ENCODE data around the gene IL25.
"Not testable (repeated sequence)": the region's sequence is repeated elsewhere in the genome, so short reads cannot be mapped to it uniquely, and the experiment has no call there.

The IL25 gene

DNA sequence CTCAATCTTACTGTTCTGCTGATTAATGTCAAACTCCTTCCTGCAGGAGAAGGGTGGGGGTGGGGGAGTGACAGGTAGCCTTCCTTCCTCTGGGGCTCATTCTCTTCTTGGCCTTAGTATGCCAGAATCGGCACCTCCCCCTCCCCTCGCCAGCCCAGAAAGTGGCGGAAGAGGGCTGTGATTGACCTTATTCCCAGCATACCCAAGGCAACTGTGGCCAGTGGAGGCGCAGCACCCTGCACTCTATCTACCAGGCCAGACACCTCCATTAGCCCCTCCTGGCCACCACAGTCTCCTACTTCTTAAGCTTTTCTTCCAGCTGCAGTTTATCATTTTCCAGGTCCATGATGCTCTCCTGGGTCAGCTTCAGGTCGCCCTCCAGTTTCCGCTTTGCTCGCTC is 20.0 kb downstream of the IL25 start:
- DNase-seq = no peak

DNA sequence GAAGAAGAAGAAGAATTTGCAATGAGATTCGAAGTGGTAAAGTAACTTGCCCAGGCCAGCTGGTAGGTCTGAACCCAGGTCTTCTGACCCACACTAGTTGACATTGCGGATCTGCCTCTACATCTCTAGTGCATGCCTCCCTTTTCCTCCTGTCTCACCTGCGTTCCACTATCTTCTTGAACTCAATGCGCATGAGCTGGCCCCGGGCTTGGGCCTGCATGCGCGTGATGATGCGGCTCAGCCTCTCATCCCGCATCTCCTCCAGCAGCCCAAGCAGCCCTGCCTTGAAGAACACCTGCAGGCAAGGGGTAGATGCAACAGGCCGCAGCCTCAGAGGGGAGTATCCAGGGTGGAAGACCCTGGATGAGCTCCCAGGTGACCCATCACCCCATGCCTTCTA is 23.5 kb downstream of the IL25 start:
- no peak for DNase-seq

DNA sequence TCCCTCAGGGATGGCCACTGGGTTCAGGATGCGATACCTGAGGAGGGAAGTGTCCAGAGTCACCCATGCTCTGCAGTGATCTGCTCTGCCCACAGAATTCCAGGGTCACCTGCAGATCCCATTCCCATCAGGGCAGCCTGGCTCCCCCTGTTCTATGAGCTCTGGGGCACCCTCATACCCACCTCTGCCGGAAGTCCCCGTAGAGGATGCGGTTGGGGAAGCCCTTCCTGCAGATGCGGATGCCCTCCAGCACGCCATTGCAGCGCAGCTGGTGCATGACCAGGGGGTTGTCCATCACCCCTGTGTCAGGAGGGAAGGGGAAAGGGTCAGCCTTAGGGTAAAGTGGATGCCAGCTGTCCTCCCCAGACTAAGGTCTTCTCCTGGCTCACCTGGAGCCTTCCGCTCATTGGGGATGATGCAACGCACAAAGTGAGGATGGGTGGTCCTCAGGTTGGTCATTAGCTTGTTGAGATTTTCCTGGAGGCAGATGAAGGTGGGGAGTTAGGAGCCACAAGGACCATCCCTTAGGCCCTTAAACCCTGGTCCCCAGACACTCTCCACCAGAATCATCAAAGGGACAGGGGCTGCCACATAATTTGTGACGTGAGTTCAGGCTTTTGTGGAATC is 24.3 kb downstream of the IL25 start:
- no peak for DNase-seq

DNA sequence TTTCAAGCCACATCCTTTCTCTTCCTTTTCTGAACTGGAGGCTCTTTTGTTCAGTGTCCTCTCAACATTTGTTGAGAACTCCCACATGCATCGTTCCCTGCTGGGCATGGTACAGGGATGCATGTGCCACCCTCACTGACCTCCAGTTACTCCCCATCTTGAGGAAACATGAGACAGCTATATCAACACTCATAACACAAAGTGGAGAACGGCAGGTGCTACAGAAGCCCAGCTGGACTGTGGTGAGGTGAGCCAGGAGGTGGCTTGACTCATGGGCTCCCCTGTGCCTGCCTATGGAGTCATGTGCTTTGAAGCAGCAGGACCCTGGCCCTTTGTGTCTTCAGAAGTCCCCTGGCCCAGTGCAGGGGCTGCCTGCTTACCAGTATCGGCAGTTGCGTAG is 25.7 kb downstream of the IL25 start:
- no peak for DNase-seq

DNA sequence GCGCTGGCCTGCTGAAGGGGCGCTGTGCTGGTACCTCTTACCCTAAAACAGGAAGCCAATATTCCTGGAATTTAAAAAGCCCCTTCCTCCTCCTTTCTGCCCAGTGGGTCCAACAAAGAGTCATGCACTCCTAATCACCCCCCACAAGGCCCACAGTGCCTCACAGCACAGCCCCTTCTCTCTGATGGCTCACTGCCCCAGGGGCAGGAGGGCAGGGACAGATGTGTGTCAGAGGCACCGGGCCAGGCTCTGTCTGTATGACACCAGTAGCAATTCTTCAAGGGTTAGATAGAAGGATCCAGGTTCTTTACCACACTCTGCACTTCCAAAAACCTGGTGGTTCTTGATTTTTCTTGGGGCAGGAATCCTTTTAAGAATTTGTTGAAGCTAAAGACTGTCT is 26.5 kb downstream of the IL25 start:
- DNase-seq = no peak

DNA sequence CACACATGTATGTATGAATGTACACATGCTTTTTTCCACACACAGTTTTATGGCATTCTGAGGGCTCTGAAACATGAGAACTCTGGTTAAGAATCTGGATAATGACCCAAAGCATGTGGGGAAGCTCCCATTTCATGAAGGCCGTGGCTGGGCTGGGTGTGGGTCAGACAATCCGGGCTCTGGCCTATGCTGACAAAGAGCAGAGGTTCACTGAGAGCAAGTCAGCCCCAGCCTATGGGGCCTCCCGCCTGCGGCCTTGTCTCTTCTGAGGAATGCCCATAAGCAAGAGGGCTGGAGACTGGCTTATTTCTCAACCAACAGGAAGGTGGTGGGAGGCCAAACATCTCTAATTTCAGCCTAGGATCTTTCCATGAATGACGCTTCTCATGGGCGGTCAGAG is 27.0 kb downstream of the IL25 start:
- no peak for DNase-seq

DNA sequence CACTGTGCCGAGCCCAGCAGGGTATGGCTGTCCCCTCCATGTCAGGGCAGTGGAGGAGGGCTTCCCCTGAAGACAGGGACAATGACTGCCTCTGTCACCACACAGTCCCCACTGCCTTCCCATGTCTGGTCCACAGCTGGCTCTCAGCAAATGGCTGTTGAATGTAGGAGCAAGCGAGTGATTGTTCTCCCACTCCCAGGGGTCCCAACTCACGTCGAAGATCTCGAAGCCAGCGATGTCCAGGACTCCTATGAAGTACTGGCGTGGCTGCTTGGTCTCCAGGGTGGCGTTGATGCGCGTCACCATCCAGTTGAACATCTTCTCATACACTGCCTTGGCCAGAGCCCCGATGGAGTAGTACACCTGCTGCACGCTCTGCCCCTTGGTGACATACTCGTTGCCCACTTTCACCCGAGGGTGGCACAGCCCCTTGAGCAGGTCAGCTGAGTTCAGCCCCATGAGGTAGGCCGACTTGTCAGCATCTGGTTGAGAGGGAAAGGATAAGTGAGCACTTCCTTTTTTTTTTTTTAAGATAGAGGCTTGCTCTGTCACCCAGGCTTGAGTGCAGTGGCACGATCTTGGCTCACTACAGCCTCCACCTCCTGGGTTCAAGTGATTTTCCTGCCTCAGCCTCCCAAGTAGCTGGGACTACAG is 28.0 kb downstream of the IL25 start:
- DNase-seq = not testable (repeated sequence)

DNA sequence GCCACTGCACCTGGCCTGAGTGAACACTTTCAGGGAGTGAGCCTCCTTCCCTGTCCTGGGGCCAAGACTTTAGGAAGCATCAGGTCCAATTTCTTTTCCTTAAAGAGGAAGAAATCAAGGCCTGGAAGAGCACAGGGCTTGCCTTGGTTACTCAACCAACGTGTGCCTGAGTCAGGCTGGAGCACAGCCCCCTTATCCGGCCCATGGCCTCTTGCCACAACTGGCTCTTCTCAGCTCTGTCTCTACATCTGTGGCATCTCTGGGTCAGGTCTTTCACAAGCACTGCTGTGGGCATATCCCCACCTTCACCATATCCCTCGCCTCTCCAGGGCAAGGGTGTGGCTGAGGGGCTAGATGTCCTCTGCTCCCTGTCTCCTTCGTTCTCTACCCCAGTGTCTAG is 28.7 kb downstream of the IL25 start:
- no peak for DNase-seq

DNA sequence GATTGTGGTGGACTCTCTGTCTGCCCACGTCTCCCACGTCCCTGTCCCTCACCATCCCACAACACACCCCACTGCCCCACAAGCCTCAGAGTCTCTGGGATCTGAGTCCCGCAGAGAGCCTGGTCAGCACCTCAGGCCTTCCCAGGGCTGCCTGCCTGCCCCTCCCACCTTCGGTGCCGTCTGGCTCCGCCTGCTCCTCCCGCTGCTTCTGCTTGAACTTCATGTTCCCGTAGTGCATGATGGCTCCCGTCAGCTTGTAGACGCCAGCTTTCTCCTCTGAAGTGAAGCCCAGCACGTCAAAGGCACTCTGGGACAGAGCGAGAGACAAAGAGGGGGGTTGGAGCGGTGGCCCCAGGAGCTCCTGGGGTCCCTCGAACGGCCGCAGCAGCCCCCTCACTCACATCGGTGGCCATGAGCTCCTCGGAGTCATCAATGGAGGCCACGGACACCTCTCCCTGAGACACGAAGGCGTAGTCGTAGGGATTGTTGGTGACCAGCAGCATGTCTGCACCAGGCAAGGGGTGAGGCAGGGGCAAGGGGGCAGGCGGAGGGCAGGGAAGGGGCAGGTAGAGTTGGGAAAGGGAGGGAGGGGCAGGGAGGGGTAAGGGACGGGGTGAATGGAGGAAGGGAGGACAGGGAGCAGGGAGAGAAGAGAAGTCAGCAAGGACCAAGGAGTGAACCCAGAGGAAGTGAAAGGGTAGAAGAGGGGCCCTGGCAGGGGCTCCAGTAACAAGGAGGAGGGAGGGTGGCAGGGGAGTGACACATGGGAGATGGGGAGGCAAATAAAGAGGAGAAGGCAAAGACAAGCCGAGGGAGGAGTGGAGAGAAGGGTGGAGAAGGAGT is 29.9 kb downstream of the IL25 start:
- no peak for DNase-seq

DNA sequence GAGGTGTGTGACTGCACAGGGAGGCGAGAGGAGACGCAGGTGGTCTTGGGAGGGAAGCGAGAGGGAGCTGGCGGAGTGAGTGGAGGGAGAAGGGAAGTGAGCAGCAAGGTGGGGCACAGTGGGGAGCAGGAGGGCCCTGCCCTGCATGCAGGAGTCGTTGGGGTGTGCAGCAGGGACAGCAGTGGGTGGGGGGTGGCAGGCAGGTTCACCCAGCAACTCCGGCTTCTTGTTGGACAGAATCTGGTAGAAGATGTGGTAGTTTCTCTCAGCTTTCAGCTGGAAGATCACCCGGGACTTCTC is 30.5 kb downstream of the IL25 start:
- DNase-seq = no peak

DNA sequence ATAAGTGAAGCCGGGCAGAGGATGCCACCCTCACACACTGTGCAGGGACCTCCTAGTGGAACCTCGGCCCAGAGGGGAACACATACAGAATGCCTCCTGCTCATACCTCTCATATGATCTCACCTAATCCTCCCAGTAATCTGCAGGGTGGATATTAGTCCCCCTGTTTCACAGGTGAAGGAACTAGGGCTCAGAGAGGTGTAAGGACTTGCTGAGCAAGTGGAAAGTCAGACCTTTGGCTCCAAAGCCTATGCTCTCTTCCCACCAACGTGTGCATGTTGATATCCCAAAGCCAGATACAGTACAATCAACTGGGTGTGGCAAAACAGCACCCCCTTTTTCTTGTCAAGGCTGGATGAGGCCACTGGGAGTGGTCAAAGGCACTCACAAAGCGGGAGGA is 31.3 kb downstream of the IL25 start:
- no peak for DNase-seq

DNA sequence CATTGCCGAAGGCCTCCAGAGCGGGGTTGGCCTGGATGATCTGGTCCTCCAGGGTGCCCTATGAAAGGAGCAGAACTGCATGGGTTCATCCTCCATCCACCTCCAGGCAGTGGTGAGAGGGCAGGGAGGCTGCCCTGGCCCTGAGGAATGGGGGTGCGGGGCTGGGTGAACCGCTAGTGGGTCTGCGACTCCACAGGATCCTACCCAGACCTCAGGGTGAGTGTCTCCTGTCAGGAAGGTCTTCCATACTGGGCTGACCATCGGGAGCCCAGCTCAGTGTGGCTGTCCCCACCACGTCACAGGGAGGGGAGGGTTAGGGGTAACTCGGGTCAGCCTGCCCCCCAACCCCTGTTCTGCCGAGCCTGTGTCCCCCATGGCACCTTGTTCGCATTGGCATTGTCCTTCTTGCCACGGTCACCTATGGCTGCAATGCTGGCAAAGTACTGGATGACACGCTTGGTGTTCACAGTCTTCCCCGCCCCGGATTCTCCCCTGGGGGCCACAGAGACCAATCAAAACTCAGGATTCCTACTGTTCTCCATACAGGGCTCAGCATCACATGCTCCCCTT is 31.8 kb downstream of the IL25 start:
- no peak for DNase-seq

DNA sequence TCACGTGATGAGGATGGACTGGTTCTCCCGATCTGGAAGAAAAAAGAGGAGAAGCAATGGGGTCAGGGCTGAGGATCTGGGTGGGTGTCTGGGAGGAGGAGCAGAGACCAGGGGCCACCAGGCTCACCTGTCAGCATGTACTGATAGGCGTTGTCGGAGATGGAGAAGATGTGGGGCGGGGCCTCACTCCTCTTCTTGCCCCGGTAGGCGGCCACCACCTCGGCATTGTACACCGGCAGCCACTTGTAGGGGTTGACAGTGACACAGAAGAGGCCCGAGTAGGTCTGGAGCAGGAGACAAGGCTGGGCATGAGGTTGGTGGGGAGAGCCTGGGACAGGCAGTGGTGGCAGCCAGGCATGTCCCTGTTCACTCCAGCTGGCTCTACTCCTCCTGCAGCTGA is 32.5 kb downstream of the IL25 start:
- DNase-seq = no peak

DNA sequence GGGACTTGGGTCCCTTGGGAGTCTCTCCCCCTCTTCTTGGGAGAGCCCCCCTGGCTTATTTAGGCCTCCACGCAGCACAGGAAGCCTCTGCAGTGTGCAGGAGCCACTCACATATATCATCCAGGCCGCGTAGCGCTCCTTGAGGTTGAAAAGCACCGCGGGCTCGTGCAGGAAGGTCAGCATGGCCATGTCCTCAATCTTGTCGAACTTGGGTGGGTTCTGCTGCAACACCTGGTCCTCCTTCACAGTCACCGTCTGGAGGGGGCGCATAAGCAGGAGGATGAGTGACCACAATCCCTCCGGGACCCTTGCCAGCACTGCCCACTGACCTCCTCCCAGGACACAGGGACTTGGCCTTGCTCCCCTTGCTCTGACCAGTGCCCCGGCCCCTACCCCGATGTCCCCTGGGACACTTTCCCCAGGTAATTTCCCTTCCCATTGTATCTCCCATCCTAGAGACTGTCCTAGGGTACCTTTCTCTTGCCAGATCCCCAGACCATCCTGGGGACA is 33.0 kb downstream of the IL25 start:
- no peak for DNase-seq

DNA sequence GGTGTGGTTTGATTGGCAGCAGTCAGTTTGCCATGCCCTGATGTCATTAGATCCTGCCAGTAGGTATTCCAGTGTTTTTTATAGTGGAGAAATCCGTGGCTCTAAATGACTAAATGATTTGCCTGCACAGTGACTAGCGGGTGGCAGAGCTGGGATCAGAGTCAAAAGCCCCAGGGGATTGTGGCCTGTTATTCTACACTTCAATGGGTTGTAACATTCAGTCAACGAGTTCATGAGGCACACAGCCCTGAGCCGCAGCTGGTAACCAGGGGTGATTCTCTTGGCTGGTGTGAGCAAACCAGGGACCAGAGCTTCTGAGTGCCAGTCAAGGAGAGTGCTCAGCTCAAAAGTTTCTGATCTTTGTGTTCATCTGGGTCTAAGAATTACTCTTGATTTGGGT is 33.6 kb downstream of the IL25 start:
- no peak for DNase-seq

DNA sequence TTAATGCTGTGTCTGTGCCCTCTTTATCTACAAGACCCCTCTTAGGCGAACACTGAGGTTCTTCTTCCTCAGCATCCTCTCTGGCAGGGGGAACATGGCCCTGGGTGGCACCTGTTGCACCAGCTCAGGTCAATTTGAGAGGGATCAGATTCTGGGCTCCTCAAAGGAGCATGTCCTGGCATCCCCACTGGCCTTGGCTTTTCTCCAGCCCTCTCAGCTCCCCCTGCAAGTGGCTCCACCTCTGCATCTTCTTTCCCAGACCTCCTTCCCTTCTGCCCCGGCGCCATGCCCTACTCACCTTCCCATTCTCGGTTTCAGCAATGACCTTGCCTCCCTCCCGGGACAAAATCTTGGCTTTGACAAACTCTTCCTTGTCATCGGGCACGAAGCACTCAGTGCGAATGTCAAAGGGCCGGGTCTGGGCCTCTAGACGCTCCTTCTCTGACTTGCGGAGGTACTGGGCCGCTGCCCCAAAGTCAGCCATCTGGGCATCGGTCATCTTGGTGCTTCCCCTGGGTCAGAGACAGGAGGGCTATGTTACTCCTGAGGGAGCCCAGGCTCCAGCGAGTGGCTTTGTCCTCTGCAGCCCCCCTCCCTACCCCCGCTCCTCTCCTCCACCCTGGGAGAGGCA is 34.2 kb downstream of the IL25 start:
- DNase-seq = no peak

DNA sequence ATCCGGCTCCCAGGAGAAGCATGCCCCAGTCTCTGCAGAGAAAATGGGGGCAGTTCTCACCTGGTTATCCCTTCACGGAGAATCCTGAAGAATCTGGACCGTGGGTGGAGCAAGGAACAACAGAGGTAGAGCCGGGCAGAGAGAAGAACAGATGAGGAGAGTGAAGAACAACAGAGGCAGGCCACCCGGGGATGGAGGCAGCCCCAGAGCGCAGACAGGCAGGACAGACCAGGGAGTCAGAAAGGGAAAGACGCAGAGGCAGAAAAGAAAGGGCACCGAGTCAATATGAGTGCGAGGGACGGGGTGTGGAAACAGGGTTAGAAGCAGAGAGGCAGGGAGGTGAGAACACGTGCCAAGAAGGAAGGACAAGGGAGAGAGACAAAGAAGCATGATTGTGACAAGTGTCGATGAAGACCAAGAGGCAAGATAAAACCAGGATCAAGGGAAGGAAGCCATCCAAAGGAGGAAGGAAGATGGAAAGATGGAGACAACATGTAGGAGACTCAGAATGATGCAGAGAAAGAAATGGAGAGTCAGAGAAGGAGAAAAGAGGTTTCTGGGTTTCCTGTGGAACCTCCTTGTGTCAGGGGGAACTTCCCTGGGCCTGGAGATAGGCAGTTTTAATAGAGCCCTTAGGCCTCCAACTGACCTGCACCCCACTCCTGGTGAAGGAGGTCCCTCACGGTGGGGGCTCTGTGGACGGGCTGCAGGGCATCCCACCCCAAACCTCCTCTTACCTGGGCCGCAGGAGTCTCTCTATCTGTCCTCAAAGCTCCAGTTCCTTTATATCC is 35.1 kb downstream of the IL25 start, which contains the start of gene MYH6:
Gene MYH6, minus strand, starts transcription at position 758 of the 791 bp plus-strand sequence. CDS start 1,050 bp downstream, outside the sequence.
- no peak for DNase-seq

DNA sequence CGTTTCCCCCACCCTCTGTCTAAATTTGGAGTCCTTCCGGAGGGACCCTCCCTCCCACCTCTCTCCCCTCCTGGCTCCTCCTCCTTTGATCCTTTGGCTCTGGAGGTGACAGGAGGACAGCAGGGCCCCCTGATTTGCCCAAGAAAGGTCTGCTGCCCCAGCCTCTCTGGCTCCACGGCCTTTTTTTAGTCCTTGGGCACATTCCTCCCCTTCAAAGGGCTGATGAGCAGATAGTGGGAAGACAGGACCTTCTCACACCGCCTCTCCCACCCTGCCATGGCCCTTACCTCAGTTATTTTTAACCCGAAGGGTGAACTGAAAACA is 35.7 kb downstream of the IL25 start:
- no peak for DNase-seq

DNA sequence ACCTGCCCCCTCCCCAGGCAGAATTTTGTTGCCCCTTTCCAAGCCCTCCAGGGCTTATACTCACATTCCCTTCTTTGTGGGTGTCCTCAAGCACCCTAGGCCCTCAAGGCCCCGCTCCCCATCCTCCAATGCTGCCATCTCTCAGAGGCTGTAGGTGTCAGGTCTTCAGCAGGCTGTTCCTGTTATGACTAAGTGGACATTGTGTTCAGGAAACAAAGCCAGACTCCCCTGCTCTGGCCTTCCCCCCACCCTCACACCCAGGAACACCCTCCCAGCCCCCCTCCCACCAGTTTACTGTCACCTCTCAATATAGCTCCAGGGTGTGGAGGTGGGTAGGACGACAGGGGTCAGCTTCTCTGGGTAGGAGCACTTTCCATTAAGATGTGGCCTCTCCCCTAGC is 36.9 kb downstream of the IL25 start:
- no peak for DNase-seq

DNA sequence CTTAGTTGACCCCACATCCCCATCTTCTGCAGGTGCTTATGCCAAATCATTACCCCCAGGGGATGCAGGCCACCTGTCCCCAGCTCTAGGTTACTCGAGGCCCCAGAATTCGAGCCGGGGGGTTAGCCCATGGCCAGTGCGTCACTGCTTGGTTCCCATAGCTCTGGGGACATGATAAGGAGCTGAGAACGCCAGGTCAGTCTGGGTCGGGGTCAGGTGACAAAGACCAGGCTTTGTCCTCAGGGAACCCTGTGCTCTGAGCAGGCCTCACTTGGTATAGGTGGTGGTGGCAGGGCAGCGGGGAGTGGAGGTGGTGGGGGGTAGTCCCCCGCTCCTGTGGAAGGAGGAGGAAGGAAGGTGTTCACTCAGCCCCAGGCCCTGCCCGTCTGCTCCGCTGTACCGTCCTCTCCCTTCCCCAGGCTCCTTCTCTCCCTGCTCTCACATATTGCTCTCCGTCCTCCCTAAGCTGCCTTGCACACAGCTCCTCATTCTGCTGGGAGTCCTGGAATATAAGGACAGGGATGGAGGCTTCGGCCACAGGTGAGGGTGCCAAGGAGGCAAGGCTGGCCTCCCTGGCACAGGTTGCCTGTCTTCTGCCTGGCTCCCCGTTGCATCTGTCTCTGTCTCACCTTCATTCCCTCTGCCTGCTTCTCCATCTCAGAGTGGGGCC is 37.5 kb downstream of the IL25 start:
- DNase-seq = no peak

DNA sequence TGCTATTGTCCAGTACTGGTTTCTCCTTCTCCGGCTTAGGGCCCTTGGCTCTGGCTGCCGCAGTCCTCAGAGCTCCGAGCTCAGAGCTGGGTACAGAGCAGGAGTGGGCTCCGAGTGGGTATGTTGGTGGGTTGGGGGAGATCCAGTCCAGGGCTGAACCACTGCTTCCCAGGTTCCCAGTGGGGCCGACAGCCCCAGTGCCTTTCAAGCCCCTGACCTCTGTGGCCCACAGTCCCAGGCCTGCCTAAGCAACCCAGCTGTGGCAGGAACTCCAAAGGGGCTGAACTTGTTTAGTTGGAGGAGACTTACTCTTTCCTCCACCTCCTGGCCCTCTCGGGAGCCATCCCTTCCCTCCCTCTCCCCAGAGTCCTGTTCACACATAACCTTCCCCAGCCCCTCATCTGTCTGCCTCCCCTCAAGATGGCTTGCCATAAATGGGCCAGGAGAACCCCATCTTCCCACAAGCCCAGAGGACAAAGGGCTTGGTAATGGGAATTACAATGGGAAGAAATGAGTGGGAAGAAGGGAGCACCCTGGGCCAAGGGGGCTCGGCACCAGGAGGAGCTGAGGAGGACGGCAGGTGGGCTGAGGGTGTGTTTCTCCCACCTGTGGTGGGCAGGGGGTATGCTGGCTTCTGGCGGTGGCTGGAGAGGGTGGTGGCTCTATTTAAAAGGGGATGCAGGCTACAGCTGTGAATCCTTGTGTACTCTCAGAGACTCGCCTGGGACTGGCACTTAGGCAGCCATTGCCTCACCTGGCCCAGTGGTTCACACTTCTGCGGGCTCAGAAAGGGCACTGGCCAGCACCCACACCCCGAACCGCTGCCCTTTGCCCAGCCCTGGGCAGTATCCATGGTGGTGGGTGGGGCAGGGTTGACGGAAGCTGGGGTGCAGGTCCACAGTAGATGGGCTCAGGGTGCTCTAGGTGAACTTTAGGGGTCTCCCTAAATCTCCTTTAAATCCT is 39.2 kb downstream of the IL25 start:
- no peak for DNase-seq
